Activated CD4-positive, alpha-beta T cell treated with anti-CD3 and anti-CD28 coated beads, Interleukin-2, amount 50 U/mL, for 48 hours (primary cell): ENCODE data around the gene SEC23B.

Experiments used
- DNase-seq, 2 experiments: peaks; one replicate each; pipeline ENCODE4 v3.0.0-alpha.2; 2020

SEC23B gene

DNA sequence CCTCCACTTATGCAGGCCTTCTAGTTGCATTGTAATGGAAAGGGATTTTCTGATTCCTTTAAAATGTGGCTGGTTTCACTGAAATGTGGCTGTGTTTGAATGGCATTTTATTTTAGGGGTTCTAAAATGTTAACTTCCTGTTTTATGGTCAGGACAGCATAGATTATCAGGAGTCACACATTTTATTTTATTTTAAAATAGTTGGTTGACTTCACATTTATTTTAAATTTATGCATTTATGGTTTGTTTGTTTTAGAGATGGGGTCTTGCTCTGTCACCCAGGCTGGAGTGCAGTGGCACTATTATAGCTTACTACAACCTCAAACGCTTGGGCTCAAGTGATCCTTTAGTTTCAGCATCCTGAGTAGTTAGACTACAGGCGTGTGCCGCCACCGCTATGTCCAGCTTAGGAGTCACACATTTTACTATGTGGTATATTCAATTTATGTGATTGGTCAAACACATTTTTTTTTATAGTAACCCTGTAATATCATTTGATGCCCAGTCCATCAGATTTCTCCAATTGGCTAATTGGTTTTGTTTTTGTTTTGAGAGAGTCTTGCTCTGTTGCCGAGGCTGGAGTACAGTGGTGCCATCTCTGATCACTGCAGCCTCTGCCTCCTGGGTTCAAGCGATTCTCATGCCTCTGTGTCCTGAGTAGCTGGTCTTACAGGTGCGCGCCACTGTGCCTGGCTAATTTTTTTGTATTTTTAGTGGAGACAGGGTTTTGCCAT, 82.4 kb downstream of the SEC23B start:
- no peak for DNase-seq

DNA sequence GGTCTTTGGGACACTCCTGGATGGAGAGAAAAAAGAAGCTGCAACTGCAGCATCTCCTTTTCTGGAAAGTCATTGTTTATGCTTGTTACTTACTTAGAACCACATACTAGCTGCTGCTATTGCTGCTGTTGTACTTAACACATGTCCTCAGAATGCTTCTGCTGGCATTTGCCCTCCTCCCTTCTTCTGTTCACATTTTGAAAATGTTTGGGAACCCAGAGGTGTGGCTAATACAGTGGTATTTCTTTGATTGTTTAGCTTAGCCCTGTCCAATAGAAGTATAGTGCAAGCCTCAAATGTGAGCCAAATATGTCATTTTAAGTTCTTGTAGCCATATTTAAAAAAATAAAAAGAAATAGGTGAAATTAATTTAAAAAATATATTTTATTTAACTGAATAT, 88.5 kb downstream of the SEC23B start:
- no peak for DNase-seq

DNA sequence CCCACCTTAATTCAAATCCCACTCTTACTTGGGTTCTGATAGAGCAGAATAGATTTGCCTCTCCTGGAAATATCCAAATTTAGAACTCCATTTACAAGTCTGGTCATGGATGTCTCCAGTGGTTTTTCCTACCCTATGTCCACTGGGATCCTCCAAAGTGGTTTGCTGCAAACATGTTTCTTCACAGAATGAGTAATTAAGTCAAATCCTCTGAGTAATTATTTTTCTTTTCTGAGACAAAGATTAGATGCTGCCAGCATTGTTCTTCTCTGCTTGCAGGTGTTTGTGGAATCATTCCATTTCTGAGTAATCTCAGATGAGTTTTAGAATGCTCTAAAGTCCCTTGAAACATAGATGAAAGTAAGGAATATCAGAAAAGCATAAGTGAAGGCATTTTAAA, 102.0 kb downstream of the SEC23B start:
- DNase-seq = no peak
